GM21528 (cell line): ENCODE data around the gene CDHR2.

Source experiments
- ATAC-seq: cut with Tn5 transposase; IDR thresholded peaks from one replicate; pipeline ENCODE4 v1.9.1; 2021; ENCODE audit warnings: mild to moderate bottlenecking, moderate library complexity; ENCODE audit not compliant: unreplicated experiment, low FRiP score

Gene CDHR2

GRCh38 chr5:176633598-176633997 is 84.5 kb downstream of the CDHR2 start:
- ATAC-seq: no peak

DNA sequence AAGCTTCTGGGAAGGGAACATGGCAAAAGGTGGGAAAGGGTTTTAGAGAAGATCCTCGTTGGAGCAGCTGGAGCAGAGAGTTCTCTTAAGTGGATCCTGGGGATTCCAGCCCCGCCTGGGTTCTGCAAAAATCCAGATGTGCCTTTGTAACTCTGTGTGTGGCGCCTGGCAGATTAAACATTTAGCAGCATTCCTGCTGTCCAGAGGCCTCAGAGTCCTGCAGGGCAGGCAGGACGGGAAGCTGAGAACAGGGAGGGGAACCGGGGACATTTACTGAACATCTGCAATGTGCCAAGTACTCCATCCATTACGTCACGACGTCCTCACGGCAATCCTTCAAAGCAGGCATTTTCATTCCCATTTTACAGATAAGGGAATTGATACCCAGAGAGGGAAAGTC is 87.3 kb downstream of the CDHR2 start:
- no peak for ATAC-seq

- ATAC-seq: no peak
Observed at GRCh38 chr5:176637556-176637955, 88.4 kb downstream of the CDHR2 start.

GRCh38 chr5:176638437-176638836 is 89.3 kb downstream of the CDHR2 start:
- no peak for ATAC-seq

- ATAC-seq: no peak
Observed at GRCh38 chr5:176639208-176639607, 90.1 kb downstream of the CDHR2 start.

- no peak for ATAC-seq
Observed at GRCh38 chr5:176639981-176640380, 90.8 kb downstream of the CDHR2 start.

GRCh38 chr5:176640616-176641015 is 91.5 kb downstream of the CDHR2 start:
- ATAC-seq: no peak

DNA sequence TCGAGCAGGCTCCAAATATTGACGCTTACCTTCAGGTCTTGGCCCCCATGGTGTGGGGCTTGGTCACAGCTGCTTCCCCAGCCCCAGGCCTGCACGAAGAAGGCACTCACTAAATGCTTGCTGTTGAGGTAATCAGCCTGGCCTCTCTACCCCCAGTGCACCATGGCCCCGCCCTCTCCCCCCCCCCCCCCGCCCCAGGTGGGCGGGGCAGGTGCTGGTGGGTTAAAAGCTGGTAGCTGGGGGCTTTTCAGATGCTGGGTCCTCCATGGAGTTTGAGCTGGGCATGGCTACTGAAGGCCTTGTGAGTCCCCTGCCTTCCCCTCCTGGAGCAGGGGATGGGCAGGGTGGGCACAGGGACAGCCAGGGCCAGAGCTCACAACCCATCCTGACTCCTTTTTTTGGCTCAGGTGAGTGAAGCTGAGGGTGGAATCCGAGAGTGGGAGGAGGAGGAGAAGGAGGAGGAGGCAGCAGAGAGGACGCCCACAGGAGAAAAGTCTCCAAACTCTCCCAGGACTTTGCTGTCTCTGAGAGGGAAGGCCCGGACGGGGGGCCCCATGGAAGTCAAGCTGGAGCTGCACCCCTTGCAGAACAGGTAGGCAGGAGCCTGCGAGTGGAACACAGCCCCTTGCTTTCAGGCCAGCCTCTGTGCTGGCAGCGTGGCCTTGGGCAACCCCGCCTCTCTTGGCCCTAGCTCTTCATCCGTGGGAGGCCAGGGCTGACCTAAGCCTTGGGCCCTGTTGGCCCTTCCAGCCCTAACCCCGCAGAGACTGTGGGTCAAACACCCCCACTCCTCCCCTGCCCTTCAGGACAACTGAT is 93.7 kb downstream of the CDHR2 start:
- ATAC-seq: no peak

DNA sequence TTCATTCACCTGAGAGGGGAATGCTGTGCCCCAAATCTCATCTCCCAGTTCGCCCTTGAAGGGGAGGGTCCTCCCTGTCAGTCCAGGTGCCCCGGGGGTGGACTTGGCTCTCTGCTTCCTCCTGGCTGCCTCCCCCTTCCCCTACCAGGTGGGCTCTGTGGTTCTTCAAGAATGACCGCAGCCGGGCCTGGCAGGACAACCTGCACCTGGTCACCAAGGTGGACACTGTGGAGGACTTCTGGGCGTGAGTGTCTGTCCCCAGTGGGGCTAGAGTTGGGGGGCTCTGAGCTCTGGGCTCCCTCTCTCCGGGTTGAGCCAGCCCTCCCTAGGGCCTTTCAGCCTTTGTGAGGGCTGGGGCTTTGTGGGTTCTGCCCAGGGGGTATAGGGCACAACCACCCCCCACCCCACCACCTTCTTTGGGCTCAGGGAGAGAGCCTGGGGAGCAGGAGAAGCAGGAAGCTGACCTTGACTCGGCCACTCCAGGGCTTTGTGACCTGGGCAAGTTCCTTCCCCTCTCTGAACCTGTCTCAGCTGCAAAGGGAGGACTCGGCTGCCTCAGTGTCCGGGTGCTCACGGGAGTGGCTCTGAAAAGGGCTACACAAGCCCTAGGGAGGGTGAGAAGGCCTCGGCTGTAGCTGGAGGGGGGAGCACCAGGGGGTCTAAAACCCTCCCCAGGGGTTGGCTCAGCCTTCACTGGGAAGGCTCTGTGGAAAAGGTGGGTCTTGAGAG is 94.5 kb downstream of the CDHR2 start:
- no peak for ATAC-seq

DNA sequence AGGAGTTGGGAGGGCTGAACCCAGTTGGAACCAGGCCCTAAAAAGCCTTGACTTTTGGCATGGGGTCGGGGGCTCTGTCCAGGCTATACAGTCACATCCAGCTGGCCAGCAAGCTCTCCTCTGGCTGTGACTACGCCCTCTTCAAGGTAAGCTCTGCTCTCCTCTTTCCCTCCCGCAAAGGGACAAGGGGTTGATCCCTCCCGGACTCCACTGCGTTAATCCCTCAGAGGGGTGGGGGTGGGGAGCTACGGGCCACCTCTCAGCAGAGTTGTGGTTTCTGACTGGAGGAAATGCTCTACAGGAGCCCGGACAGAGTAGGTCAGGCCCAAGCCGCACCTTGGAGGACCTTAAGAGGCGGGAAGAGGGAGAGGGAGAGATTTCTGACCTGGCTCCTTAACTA is 95.2 kb downstream of the CDHR2 start:
- no peak for ATAC-seq

DNA sequence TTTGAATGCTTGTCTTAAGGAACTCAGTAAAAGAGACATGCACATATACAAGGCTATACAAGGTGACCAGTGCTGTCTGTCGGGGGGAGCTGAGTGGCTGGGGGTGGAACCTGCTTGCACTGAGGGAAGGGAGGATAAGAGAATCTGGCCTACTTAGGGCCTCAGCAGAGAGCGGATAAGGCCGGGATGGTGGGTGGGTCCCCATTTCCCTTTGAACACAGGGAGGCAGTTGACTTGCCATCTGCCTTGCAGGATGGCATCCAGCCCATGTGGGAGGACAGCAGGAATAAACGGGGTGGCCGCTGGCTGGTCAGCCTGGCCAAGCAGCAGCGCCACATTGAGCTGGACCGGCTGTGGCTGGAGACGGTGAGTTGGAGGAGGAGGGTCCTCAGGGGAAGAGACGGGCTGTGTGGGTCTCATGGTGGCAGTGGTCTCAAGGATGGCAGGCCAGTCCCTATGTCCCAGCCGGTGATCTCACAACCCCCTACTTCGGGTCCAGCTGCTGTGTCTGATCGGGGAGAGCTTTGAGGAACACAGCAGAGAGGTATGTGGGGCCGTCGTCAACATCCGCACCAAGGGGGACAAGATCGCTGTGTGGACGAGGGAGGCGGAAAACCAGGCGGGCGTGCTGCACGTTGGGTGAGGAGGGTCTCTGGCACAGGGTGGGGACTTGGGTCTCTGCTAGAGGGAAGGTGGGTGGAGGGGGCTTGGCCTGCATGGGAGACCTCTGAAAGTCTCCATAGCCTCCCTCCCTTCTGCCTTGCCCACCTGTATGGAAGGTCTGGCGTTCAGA is 95.9 kb downstream of the CDHR2 start:
- ATAC-seq: no peak
